Sigmoid colon (tissue), 4 donors: ENCODE measurements around the gene SSTR1.

Source experiments
- CTCF ChIP-seq, 4 experiments: fragments of 450-650 bp in 3 of 4; fragments of 200-600 bp in 1 of 4; IDR thresholded peaks; one replicate each; pipeline ENCODE4 v1.5.1; 2016 to 2019; ENCODE audit warnings: antibody characterized with exemption in 4 of 4, mild to moderate bottlenecking in 3 of 4, moderate library complexity in 2 of 4
- EP300 ChIP-seq, 4 donors: sonication (generic); formaldehyde crosslinking; IDR thresholded peaks; one replicate each; pipeline ENCODE4 v1.6.1; 2017; ENCODE audit warnings: antibody characterized with exemption in 4 of 4
- POLR2A ChIP-seq, 2 donors: fragments of 450-650 bp; IDR thresholded peaks; one replicate each; pipeline ENCODE4 v1.6.1; 2016; ENCODE audit warnings: antibody characterized with exemption in 2 of 2, mild to moderate bottlenecking in 2 of 2, moderate library complexity in 2 of 2
- POLR2AphosphoS5 ChIP-seq, 4 donors: sonication (generic); formaldehyde crosslinking; IDR thresholded peaks; one replicate each; pipeline ENCODE4 v1.6.1; 2017; ENCODE audit warnings: antibody characterized with exemption in 4 of 4

GRCh38 chr14:38204719-38205115 lies 3.0 kb upstream of the SSTR1 start:
- TF ChIP-seq POLR2AphosphoS5 (IDR thresholded peaks at IDR 0.05) (no peak), CTCF (IDR thresholded peaks at IDR 0.05) (no peak), POLR2A (IDR thresholded peaks at IDR 0.05) (no peak), EP300 (IDR thresholded peaks at IDR 0.05) (no peak)
